ENCODE measurements around the gene SNRNP25. TPM values are rescaled to one million over a fixed set of nuclear protein-coding genes. Genes with fewer than 3 reads are reported as not detected.

SNRNP25 gene
- total and polyA plus RNA-seq, 2 experiments from 2014 or later, result 44.7 to 123 TPM

- H3K27me3 ChIP-seq, result no peaks in the 10 kb centered on the region
- no peak overlapping the region for H3K4me3 ChIP-seq
- H3K4me1 ChIP-seq (ENCODE audit: low read depth), result peaks cover under 1% of the 10 kb centered on the region
- no peaks in the 10 kb centered on the region for H3K9me3 ChIP-seq (ENCODE audit: low read depth)
- peaks cover 24% of the 10 kb centered on the region for H3K36me3 ChIP-seq
- TF ChIP-seq CTCF (IDR thresholded peaks at IDR 0.05; ENCODE audit: low read depth, low read length), result no peak
- no peak overlapping the region for H3K27ac ChIP-seq
- no peak for DNase-seq (ENCODE audit: low read depth in 1 of 2, low spot score in 1 of 2)
Observed at GRCh38 chr16:59440-60059, 5.9 kb downstream of the SNRNP25 start.

GRCh38 chr16:60166-60565, 6.5 kb downstream of the SNRNP25 start:
- peaks cover 24% of the 10 kb centered on the region for H3K36me3 ChIP-seq
- TF ChIP-seq CTCF (IDR thresholded peaks at IDR 0.05; ENCODE audit: low read depth, low read length), result no peak
- H3K27ac ChIP-seq, result no peak overlapping the region
- DNase-seq (ENCODE audit: low read depth in 1 of 2, low spot score in 1 of 2), result no peak
- H3K9me3 ChIP-seq (ENCODE audit: low read depth), result no peaks in the 10 kb centered on the region
- no peak overlapping the region for H3K4me3 ChIP-seq
- H3K4me1 ChIP-seq (ENCODE audit: low read depth), result no peaks in the 10 kb centered on the region
- no peaks in the 10 kb centered on the region for H3K27me3 ChIP-seq

DNA sequence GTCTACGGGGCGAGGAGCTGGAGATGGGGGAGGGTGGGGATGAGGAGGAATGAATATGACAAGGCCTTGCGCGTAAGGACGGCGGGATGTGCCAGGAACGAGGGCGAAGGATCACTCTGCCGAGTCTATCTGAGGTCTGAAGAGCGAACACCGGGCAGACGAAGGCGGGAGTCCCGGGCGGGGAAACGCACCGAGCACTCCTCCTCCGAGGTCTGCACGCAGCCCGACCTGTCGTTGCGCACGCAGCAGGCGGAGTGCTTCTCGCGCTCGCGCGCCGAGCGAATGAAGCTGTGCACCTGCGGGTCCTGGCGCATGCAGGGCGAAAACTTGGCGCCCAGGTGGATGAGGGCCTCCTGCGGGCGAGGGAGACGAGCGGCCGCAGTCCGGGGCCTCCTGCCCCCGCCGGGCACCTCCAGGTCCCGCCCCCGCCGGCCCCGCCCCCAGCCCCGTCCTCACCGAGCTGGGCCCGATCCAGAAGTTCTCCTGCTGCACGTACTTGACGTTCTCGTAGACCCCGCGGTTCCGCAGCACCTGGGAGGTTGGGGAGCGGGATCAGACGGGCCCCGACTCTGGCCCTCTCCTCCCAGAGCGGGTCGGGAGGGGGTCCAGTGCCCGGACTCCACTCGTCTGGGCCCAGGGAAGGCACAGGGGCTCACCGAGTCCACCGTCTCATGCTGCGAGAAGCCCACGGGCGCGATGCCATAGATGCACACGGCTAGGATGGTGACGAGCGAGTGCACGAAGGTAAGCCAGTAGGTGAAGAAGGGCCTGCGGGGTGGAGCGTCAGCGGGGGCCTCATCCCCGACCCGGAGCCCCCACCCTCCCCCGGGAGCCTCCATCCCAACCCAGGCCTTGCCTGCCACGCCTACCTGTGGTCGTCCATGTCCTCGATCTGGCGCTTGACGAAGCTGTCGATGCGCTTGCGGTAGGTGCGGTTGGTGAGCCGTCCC, 7.6 kb downstream of the SNRNP25 start:
- Histone ChIP-seq H3K27me3 (no peaks in the 10 kb centered on the region), H3K36me3 (peaks cover 17% of the 10 kb centered on the region), H3K9me3 (ENCODE audit: low read depth) (no peaks in the 10 kb centered on the region), H3K27ac (no peak overlapping the region), H3K4me1 (ENCODE audit: low read depth) (no peaks in the 10 kb centered on the region), H3K4me3 (no peak overlapping the region)
- no peak for DNase-seq (ENCODE audit: low read depth in 1 of 2, low spot score in 1 of 2)
- no peak for TF ChIP-seq CTCF (IDR thresholded peaks at IDR 0.05; ENCODE audit: low read depth, low read length)

GRCh38 chr16:61879-62281, 8.3 kb downstream of the SNRNP25 start:
- Histone ChIP-seq H3K36me3 (peaks cover 12% of the 10 kb centered on the region), H3K27me3 (no peaks in the 10 kb centered on the region), H3K9me3 (ENCODE audit: low read depth) (no peaks in the 10 kb centered on the region), H3K27ac (no peak overlapping the region), H3K4me1 (ENCODE audit: low read depth) (no peaks in the 10 kb centered on the region), H3K4me3 (no peak overlapping the region)
- DNase-seq (ENCODE audit: low read depth in 1 of 2, low spot score in 1 of 2), result no peak
- no peak for TF ChIP-seq CTCF (IDR thresholded peaks at IDR 0.05; ENCODE audit: low read depth, low read length)

GRCh38 chr16:62283-62967, 8.8 kb downstream of the SNRNP25 start:
- no peak overlapping the region for H3K4me3 ChIP-seq
- no peaks in the 10 kb centered on the region for H3K27me3 ChIP-seq
- H3K9me3 ChIP-seq (ENCODE audit: low read depth), result no peaks in the 10 kb centered on the region
- TF ChIP-seq CTCF (IDR thresholded peaks at IDR 0.05; ENCODE audit: low read depth, low read length), result no peak
- DNase-seq (ENCODE audit: low read depth in 1 of 2, low spot score in 1 of 2), result no peak
- no peak overlapping the region for H3K27ac ChIP-seq
- no peaks in the 10 kb centered on the region for H3K4me1 ChIP-seq (ENCODE audit: low read depth)
- peaks cover 11% of the 10 kb centered on the region for H3K36me3 ChIP-seq
